ENCODE data around the gene ACSF3. TPM values are rescaled to one million over a fixed set of nuclear protein-coding genes. Genes with fewer than 3 reads are reported as not detected.

The ACSF3 gene
- total RNA-seq, 1 experiment from 2014 or later: 33.5 TPM

DNA sequence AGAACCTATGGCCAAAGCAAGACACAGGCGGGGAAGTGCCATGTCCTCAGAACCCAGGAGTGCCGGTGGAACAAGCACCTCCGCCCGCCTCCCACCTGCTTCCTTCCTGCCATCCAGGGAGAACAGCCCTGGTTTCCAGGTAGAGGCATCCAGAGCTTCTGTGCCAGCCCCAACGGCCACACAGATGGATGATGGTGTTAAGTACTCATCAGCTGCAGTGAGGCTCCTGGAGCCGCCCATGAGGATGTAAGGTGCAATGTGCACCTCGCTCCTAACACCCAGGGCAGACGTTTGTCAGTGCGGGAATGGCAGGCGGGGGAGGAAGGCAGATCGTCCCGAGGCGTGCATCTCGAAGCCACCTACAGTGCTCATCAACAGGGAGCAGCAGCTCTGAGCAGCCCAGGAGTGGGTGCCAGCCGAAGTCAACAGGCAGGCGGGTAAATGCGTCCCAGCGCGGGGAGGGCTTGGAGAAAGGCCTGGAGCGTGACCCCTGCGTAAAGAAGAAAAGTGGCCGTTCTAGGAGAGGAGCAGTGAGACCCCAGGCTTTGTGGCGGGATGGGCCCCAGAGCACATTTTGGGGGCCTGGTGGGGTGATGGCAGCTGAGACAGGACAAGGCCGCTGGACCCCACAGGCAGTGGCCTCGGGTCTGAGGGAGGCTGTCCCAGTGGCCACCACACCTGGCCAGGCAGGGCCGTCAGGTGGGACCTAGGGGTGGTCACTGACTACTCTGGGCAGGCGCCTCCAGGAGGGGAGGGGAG is 46.1 kb upstream of the ACSF3 start:
- no TSS peak for BruUV-seq (replicated peaks)
- intact Hi-C loops (cut with micrococcal nuclease): no loop called here
- no peaks in the 10 kb centered on the region for H3K27me3 ChIP-seq (ENCODE audit: low read length)

DNA sequence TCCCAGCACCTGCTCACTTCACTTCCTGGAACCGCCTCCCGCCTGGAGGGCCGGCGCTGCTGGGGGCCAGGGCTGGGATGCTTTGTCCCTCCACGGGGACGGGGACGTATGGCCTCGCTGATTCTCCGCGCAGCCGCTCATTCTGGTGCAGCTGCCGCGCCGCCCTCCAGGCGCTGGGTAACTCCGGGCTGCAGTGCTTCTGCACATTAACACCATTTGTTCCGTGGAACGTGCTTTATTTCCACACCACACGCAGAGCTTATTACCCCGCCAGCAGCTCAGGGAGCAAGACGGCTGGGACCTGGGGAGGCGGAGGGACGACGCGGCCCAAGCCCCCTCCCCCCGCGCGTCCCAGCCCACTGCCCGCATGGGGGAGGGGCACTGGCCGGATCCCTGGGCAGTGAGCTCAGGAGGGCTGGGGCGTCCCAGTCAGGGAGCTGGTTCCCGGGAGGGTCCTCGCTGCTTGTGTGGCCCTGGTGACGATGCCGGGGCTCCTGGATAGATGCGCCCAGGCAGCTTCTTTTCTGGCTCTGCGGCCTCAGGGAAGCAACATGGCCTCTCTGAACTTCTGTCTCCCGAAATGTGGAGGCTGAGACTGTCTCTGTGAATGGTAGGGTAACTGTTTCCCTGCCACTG is 45.4 kb upstream of the ACSF3 start:
- ChIA-PET CTCF (no interaction called here), POLR2A (ENCODE audit: unreplicated experiment) (no interaction called here)
- no peak overlapping the region for H3K4me2 ChIP-seq (ENCODE audit: low read length)
- no TSS peak for BruUV-seq (replicated peaks)
- DNase-seq (no peak), ATAC-seq (no peak)
- H3K9me3 ChIP-seq (ENCODE audit: low read length): no peaks in the 10 kb centered on the region
- H4K20me1 ChIP-seq (ENCODE audit: low read length): no peaks in the 10 kb centered on the region
- no peak overlapping the region for H3K27ac ChIP-seq (ENCODE audit: low read length)
- H2AFZ ChIP-seq (ENCODE audit: low read length): no peak overlapping the region
- H3K4me1 ChIP-seq (ENCODE audit: insufficient read depth, low read length): 0 out of 2 replicates have a peak, but pooled peaks cover 6% of the 10 kb centered on the region
- H3F3A ChIP-seq (ENCODE audit: low read length, unreplicated experiment): no peaks in the 10 kb centered on the region
- intact Hi-C loops (cut with micrococcal nuclease): no loop called here
- H3K9me2 ChIP-seq (replicated peaks; ENCODE audit: low read length): no peaks in the 10 kb centered on the region
- no peak overlapping the region for H3K9ac ChIP-seq (ENCODE audit: low read length)
- TF ChIP-seq EZH2 (IDR thresholded peaks at IDR 0.05; ENCODE audit: low read length, unreplicated experiment) (no peak), EZH2phosphoT487 (IDR thresholded peaks at IDR 0.05; ENCODE audit: borderline replicate concordance, low read length) (no peak), CTCF (conservative IDR thresholded peaks at IDR 0.05; ENCODE audit: low read depth, low read length) (no peak)
- no peaks in the 10 kb centered on the region for H3K27me3 ChIP-seq (ENCODE audit: low read length)
- 0 out of 2 replicates have a peak, but pooled peaks cover 7% of the 10 kb centered on the region for H3K79me2 ChIP-seq (ENCODE audit: low read length)
- H3K4me3 ChIP-seq (ENCODE audit: low read length): no peak overlapping the region
- H3K36me3 ChIP-seq (ENCODE audit: low read depth, low read length): no peaks in the 10 kb centered on the region

More for the DNA sequence above, 46.1 kb upstream of the ACSF3 start:
- Histone ChIP-seq H3K9ac (ENCODE audit: low read length) (no peak overlapping the region), H3K9me2 (replicated peaks; ENCODE audit: low read length) (no peaks in the 10 kb centered on the region), H3K79me2 (ENCODE audit: low read length) (0 out of 2 replicates have a peak, but pooled peaks cover 7% of the 10 kb centered on the region), H3K4me1 (ENCODE audit: insufficient read depth, low read length) (0 out of 2 replicates have a peak, but pooled peaks cover 6% of the 10 kb centered on the region), H3K9me3 (ENCODE audit: low read length) (no peaks in the 10 kb centered on the region), H3K27ac (ENCODE audit: low read length) (no peak overlapping the region), H3K36me3 (ENCODE audit: low read depth, low read length) (no peaks in the 10 kb centered on the region), H3K4me3 (ENCODE audit: low read length) (no peak overlapping the region), H3F3A (ENCODE audit: low read length, unreplicated experiment) (no peaks in the 10 kb centered on the region), H3K4me2 (ENCODE audit: low read length) (no peak overlapping the region), H4K20me1 (ENCODE audit: low read length) (no peaks in the 10 kb centered on the region), H2AFZ (ENCODE audit: low read length) (no peak overlapping the region)
- ChIA-PET CTCF (no interaction called here), POLR2A (ENCODE audit: unreplicated experiment) (no interaction called here)
- DNase-seq (no peak), ATAC-seq (no peak)
- TF ChIP-seq EZH2phosphoT487 (IDR thresholded peaks at IDR 0.05; ENCODE audit: borderline replicate concordance, low read length): no peak
- TF ChIP-seq EZH2 (IDR thresholded peaks at IDR 0.05; ENCODE audit: low read length, unreplicated experiment): no peak
- TF ChIP-seq CTCF (conservative IDR thresholded peaks at IDR 0.05; ENCODE audit: low read depth, low read length): no peak
